Renal cortex interstitium (tissue), 11 donors: ENCODE results near the gene STAMBP. TPM values are rescaled to one million over a fixed set of nuclear protein-coding genes. Genes with fewer than 3 reads are reported as not detected.

Source experiments
- DNase-seq, 11 donors: peaks; one replicate each; pipeline ENCODE4 v3.0.0-alpha.2; 2013; ENCODE audit warnings: low read depth in 9 of 11, low spot score in 4 of 11; ENCODE audit errors: extremely low read depth in 1 of 11
- polyA plus RNA-seq, 3 donors: library from polyadenylated mRNA; unstranded; fragments of 120-200 nt; gene quantifications; one replicate each; pipeline ENCODE4 v1.2.1, GENCODE V29; 2013; ENCODE audit not compliant: insufficient read length in 3 of 3

STAMBP gene
- polyA plus RNA-seq, 3 donors = 57.6 to 67.5 (median 58.6) TPM

DNA sequence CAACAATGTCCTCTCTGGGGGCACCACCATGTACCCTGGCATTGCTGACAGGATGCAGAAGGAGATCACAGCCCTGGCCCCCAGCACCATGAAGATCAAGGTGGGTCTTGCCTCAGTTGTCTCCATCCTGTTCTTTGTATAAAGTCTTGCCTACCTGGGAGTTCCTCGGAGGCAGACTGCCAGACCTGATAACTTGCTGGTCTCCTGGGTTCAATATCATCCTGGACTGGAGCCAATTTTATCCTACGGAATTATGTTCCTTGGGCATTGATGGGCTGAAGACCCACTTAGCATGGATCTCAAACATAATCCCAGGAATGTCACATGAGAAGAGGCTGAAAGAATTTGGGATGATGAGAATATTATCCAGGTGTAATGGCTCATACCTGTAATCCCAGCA is 87.9 kb downstream of the STAMBP start:
- DNase-seq = no peak

DNA sequence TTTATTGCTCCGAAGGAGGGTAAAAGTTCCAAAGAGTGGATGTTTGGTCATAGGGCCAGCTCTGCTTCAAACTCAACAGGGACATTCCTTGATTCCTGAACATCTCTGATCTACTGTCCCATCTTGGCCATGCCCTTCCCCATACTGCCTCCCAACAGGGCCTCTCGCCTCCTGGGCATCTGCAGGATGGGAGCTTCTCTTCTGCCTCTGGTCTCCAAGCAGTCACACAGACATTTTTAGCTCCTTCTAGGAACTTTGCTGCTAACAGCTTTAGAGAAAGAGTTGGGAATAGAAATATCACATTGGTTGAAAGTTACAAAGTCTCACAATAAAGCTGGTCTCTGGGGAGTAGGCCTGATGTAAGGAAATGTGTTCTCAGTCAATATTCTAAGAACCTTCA is 88.5 kb downstream of the STAMBP start:
- no peak for DNase-seq

DNA sequence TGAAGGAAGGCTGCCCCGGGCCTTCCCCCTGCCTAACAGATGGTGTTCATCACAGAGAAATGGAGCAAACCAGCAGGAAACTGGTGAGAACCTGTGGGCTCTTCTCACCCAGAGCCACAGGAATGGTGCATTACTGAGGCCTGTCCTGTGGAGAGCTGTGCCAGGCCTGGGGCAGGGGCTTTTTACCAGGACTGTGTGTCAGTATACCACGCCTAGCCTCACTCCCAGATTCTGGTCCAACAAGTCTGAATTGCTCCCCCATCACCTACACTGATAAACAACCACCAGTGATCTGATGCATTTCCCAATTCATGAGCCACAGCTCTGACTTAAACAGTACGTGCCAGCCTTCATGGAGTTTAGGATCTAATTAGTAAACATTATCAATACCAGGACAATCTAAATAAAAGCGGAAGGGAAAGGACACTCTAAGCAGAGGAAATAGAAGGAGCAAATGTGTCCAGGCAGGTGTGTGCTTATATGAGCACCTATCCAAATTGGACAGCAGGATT is 89.0 kb downstream of the STAMBP start:
- no peak for DNase-seq

DNA sequence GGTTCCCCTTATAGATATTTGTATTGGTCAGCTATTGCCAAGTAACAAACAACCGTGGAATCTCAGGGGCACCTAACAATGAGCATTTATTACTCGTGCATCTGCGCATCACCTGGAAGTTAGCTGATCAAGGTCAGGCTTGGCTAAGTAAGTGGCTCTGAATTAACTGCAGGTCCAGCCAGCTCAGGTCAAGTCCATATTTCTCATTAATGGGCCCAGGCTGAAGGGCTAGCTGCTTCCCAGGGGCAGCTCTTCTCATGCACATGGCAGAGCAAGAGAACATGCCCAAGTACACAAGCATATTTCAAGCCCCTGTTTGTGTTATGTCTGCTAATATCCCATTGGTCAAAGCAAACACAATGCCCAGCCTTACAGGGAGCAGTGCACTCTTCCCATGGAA is 90.1 kb downstream of the STAMBP start:
- no peak for DNase-seq

DNA sequence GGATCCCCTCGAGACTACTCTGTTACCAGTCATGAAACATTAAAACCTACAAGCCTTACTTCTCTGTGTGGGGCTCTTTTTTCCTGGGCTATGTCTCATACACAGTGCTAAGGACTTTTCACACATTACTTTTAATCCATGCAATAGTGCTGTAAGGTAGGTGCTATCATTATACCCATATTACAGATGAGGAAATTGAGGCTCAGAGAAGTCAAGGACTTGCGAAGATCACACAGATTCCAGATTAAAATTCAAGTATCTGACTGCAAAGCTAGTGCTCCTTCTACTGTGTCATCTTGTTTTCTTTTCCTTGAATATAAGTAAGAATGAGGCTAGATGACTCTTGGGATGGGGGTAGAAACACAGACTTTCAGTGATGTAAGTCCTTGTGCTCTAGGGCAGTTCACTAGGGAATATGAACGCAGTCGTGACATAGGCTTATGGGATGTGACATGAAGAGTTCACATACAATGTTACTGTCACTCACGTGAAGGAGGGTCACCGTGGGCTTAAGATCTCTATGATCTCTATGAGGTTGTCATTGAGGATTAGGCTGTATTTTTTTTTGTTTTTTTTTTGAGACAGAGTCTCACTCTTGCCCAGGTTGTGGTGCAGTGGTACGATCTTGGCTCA is 91.0 kb downstream of the STAMBP start:
- no peak for DNase-seq

DNA sequence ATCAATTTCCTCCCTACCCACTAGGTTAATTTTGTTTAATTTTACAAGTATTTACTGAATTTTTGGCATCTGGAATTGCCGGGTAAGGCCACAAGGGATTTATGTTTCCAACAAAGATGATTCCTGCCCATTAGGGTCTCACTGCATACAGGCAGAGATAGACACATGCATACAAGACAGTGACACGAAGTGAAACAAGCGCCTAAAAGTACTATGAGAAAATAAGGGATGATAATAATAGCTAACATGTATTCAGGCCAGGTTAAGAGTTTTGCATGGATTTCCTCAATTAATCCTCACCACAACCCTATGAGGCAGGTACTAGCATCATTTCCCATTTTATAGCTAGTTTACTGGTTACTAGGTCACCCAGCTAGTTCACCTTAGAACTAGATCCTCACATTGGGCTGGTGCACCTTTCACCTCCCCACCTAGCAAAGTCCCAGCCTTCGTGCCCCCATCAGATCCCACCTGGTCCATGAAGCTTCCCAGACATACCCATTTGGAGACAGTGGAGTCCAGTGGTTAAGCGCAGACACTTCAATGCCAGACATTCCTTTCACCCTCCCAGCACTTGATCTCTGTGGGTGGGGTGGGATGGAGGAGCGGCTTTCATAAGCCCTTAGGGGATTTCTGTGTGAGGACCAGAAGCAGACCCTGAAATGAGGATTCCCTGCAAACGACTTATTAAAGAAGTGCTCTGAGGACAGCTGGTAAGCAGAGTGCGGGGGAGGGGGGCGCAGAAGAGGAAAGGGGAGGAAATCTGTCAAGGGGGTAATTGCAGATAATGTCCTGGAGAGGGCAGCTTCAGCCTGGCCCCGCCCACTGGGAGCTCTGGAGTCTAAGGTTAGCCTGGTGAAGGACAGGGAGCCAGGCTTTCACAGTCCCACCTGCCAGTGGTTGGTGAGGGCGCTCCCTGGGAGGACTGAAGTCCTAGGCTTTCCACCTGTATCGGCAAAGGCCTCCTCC is 92.1 kb downstream of the STAMBP start:
- no peak for DNase-seq

DNA sequence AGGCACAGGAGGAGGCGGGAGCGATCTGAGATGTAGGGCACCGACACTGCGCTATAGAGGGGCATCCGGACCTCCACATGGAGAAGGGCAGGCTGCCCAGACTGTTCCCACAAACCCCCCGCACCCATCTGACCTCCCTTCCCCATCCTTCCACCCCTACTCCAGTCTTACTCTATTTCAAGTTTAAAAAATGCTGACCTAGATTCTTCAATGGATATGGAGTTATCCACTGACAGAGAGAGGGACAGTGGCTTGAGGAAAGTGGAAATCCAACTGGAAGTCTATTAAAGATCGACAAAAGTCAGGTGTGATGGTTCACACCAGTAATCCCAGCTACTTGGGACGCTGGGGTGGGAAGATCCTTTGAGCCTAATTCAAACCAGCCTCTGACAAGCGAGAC is 92.8 kb downstream of the STAMBP start:
- DNase-seq = no peak

DNA sequence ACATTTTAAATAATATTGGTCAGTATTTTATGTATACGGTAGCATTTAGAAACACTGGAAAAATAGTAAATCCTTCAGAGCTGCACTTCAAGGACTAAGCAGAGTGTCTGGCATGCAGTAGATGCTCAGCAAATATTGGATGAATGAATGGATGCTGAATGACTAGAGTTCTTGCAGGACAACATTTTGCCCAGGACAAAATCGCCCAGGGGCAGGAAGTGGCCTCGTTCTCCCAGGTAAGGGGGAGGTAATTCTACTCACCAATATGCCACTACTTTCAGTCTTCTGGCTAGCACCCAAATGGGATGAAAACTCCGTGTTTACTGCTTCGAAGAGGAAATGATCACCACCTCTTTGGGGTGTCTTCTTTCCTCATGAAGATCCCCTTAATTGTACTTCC is 93.9 kb downstream of the STAMBP start:
- no peak for DNase-seq

Other genes starting within 250 kb of the STAMBP start
- 10 to 100 TPM; 22.6 to 32.0 (median 28.2) TPM for gene NAT8, start 186.5 kb upstream of the STAMBP start, polyA plus RNA-seq
- gene TPRKB, start 91.6 kb upstream of the STAMBP start, polyA plus RNA-seq = 10 to 100 TPM; 64.6 to 84.2 (median 75.5) TPM
- gene DUSP11, start 48.9 kb upstream of the STAMBP start, polyA plus RNA-seq = 10 to 100 TPM; 27.4 to 36.9 (median 36.4) TPM
- not detected for gene C2orf78, start 44.8 kb upstream of the STAMBP start, polyA plus RNA-seq
- under 1 TPM; 0.50 to 0.89 (median 0.51) TPM for gene ACTG2, start 64.0 kb downstream of the STAMBP start, polyA plus RNA-seq
- 10 to 100 TPM; 63.0 to 64.3 (median 63.7) TPM for gene DGUOK, start 97.9 kb downstream of the STAMBP start, polyA plus RNA-seq
- gene TET3, start 155.9 kb downstream of the STAMBP start, polyA plus RNA-seq = 10 to 100 TPM; 22.4 to 24.8 (median 24.8) TPM